ENCODE results near the gene KATNB1. TPM values are rescaled to one million over a fixed set of nuclear protein-coding genes. Genes with fewer than 3 reads are reported as not detected.
"Not testable (repeated sequence)": the region's sequence is repeated elsewhere in the genome, so short reads cannot be mapped to it uniquely, and the experiment has no call there.

Gene KATNB1
- total RNA-seq, 1 experiment from 2014 or later, result 17.7 TPM

DNA sequence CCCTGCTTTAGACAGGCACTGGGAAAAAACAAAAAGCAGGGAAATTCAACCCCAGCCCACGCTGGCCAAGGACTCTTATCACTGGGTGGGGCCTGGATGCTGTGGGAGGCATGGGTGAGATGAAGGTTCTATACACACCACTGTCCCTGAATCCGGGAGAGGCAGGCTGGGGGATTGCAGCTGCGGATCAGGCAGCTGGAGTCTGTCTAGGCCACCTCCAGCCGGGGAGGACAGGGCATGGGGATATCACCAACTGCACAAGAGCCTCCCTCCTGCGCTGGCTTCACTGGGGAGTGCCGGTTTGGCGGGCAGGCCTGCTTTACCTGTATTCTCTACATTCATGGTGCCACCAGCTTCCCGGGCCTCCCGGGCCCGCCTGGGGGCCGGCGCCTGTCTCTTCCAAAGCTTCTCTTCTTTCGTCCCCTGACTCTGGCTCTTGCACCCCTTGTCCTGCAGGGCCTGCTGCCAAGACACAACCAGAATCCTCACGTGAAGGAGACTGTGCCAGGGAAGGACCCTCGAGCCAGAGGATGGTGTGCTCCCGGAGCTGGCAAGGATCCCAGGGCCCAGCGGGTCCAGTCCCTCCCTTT lies 52.8 kb downstream of the KATNB1 start:
- Histone ChIP-seq H3K9me3 (replicated peaks) (no peaks in the 10 kb centered on the region), H3K36me3 (peaks cover 95% of the 10 kb centered on the region), H3K27me3 (replicated peaks) (no peaks in the 10 kb centered on the region), H3K4me3 (no peak overlapping the region), H3K4me1 (replicated peaks) (no peaks in the 10 kb centered on the region), H3K27ac (no peak overlapping the region)
- no peak for DNase-seq (ENCODE audit: low read depth in 1 of 2, low spot score in 2 of 2)

DNA sequence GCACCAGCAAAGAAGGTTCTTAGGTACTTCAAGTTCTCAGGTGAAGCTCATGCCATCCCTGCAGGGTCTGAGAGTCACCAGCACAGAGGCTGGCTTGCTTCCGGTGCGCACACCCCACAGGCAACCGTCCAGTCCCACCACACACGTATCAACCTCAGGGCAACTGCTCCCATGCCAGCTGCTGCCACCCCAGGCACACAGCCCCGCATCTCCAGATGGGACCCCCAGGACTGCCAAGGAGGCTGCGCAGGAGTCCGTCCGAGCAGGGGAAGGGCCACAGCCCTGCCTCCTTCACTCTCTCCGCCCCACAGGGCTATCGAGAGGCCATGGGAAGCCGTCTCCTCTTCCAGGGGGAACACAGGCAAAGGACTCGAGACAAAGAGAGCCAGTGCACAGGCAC lies 53.4 kb downstream of the KATNB1 start:
- H3K9me3 ChIP-seq (replicated peaks), result no peaks in the 10 kb centered on the region
- no peak overlapping the region for H3K27ac ChIP-seq
- no peaks in the 10 kb centered on the region for H3K27me3 ChIP-seq (replicated peaks)
- no peak for DNase-seq (ENCODE audit: low read depth in 1 of 2, low spot score in 2 of 2)
- peaks cover 94% of the 10 kb centered on the region for H3K36me3 ChIP-seq
- no peak overlapping the region for H3K4me3 ChIP-seq
- H3K4me1 ChIP-seq (replicated peaks), result no peaks in the 10 kb centered on the region

DNA sequence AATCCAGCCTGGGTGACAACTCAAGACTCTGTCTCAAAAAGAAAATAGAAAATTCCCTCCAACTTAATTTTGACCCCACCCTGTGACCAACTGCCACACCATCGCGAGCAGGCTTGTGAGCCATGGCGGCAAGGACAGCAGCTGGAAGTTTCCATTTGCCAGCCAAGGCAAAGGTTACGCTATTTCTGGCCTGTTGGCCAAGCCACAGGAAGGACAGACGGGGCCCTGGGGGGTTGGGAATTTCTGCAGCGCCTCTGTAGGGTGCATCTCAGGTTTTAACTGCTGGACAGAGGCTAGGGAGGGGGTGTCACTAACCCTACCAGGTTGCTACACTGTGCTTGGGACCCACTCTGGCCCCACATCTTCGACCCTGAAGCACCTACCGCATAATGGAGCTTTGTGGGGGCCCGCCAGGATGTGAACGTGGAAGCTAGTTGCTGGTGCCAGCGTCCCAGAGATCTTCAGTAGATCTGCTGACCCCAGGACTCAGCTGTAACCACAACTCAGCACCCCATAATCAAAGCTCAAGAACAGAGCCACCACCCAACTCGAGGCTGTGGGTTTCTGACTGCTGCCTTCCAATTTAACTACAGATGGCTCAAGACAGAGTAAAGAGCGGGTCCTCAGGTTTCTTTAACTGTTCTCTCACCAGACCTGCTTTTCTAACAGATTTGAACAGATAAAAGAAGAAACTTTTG lies 55.8 kb downstream of the KATNB1 start:
- no peak for DNase-seq (ENCODE audit: low read depth in 1 of 2, low spot score in 2 of 2)
- Histone ChIP-seq H3K27ac (no peak overlapping the region), H3K36me3 (peaks cover 93% of the 10 kb centered on the region)

DNA sequence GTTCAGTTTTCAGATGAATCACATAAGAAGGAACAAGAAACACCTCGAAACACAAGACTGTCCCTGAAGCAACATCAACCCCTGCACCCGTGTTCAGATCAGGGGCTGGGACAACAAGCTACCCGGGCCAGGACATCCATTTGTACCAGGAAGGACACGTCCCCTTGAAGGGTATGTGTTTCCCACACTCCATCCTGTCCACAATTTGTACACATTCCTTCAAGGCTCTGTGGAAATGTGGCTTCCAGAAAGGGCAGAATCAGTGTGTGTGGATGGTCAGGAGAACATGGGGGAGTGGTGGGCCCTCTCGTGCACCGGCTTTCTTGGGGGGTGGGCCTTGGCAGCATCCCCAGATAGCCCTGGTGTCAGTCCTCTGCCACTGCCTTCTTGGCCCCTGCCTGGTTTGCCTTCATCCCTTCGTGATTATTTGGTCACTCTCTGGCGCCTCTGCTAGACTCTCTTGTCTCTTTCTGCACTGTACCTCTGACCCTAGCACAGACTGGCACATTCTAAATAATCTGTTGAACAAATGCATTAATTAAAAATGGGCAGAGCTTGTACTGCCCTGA lies 56.4 kb downstream of the KATNB1 start:
- Histone ChIP-seq H3K27ac (no peak overlapping the region), H3K4me1 (replicated peaks) (no peaks in the 10 kb centered on the region), H3K4me3 (no peak overlapping the region), H3K9me3 (replicated peaks) (no peaks in the 10 kb centered on the region), H3K36me3 (peaks cover 93% of the 10 kb centered on the region), H3K27me3 (replicated peaks) (no peaks in the 10 kb centered on the region)
- DNase-seq (ENCODE audit: low read depth in 1 of 2, low spot score in 2 of 2), result no peak

More for the DNA sequence above, 55.8 kb downstream of the KATNB1 start:
- Histone ChIP-seq H3K4me1 (replicated peaks) (no peaks in the 10 kb centered on the region), H3K4me3 (no peak overlapping the region), H3K27me3 (replicated peaks) (no peaks in the 10 kb centered on the region), H3K9me3 (replicated peaks) (no peaks in the 10 kb centered on the region)

DNA sequence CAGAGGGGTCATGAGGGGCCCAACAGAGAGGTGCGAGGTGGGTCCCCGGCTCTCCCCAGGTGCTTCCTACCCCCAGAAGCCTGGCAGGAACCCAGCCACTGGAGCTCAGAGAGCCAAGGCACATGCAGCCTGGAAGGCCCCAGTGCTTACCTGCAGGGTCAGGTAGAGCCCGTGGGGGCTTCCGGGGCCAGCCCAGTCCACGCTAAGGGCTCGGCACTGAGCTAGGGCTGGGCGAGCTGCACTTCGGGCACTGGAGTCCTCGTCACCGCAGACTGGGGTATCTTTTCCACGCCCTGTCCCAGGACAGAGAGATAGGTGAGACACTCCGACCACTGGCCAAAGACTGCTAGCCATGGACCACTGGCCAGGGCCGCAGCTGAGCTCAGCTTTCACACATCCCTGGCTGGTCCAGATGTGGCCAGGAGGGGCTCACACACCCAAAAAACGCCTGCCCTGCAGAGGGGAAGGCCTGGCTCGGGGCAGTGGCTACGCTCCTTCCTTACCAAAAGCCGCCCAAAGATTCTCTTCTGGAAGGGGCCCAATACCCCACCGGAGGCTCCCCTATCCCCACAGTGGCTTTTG lies 59.4 kb downstream of the KATNB1 start:
- Histone ChIP-seq H3K27ac (no peak overlapping the region), H3K36me3 (peaks cover 89% of the 10 kb centered on the region), H3K4me1 (replicated peaks) (peaks cover 8% of the 10 kb centered on the region), H3K27me3 (replicated peaks) (no peaks in the 10 kb centered on the region), H3K9me3 (replicated peaks) (no peaks in the 10 kb centered on the region), H3K4me3 (no peak overlapping the region)
- no peak for DNase-seq (ENCODE audit: low read depth in 1 of 2, low spot score in 2 of 2)

DNA sequence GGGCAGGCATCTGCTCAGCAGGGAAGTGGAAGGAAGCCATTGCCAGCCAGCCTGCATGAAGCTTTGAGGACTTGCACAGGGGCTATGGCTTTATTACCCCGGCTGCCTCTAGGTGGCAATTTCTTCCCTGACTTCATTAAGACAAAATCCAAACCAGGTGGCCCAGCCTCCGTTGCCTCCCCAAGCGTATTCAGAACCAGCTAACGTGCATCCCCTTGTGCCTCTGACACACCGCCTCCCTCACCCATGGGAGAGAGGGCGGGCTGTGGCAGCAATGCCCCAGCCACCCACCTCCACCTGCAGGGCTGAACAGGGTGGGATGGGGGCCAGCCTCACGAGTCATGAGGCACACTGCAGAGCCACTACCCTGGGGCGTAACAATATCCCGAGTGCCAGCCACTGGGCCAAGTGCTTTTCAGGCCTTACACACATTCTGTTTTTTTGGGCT lies 59.9 kb downstream of the KATNB1 start:
- H3K4me1 ChIP-seq (replicated peaks), result peaks cover 13% of the 10 kb centered on the region
- no peaks in the 10 kb centered on the region for H3K27me3 ChIP-seq (replicated peaks)
- no peak overlapping the region for H3K27ac ChIP-seq
- no peak for DNase-seq (ENCODE audit: low read depth in 1 of 2, low spot score in 2 of 2)
- H3K4me3 ChIP-seq, result no peak overlapping the region
- peaks cover 89% of the 10 kb centered on the region for H3K36me3 ChIP-seq
- no peaks in the 10 kb centered on the region for H3K9me3 ChIP-seq (replicated peaks)

DNA sequence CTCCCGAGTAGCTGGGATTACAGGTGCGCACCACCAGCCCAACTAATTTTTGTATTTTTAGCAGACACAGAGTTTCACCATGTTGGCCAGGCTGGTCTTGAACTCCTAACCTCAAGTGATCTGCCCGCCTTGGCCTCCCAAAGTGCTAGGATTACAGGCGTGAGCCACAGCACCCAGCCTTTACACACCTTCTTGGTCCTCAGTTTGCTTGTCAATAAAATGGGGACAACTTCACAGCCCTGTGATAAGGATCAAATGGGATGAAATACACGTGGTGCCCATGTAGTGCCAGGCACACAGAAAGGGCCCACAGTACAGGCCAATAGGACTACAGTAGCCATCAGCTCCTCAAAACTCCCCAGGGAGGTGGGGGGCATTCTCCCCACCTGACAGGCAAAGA lies 60.4 kb downstream of the KATNB1 start:
- H3K36me3 ChIP-seq, result peaks cover 87% of the 10 kb centered on the region
- H3K4me1 ChIP-seq (replicated peaks), result peaks cover 18% of the 10 kb centered on the region
- H3K4me3 ChIP-seq; DNase-seq (ENCODE audit: low read depth in 1 of 2, low spot score in 2 of 2); H3K9me3 ChIP-seq (replicated peaks); H3K27ac ChIP-seq; H3K27me3 ChIP-seq (replicated peaks): not testable (repeated sequence)

DNA sequence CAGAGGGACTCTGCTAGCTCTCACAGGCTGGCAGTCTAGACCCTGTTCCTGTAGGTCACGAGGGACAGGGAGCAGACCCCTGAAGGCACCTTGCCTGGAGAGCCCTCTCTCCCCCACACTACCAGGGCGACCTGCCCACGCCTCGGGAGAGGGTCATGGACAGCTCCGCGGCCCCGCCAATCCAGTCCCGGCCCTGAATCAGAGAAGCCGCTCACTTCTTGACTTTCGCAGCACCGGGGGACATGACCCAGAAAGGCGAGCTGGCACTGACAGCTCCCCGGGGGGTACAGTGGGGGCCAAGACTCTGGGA lies 61.6 kb downstream of the KATNB1 start:
- no peaks in the 10 kb centered on the region for H3K9me3 ChIP-seq (replicated peaks)
- no peak for DNase-seq (ENCODE audit: low read depth in 1 of 2, low spot score in 2 of 2)
- peaks cover 22% of the 10 kb centered on the region for H3K4me1 ChIP-seq (replicated peaks)
- H3K27ac ChIP-seq, result no peak overlapping the region
- no peak overlapping the region for H3K4me3 ChIP-seq
- peaks cover 81% of the 10 kb centered on the region for H3K36me3 ChIP-seq
- H3K27me3 ChIP-seq (replicated peaks), result no peaks in the 10 kb centered on the region

DNA sequence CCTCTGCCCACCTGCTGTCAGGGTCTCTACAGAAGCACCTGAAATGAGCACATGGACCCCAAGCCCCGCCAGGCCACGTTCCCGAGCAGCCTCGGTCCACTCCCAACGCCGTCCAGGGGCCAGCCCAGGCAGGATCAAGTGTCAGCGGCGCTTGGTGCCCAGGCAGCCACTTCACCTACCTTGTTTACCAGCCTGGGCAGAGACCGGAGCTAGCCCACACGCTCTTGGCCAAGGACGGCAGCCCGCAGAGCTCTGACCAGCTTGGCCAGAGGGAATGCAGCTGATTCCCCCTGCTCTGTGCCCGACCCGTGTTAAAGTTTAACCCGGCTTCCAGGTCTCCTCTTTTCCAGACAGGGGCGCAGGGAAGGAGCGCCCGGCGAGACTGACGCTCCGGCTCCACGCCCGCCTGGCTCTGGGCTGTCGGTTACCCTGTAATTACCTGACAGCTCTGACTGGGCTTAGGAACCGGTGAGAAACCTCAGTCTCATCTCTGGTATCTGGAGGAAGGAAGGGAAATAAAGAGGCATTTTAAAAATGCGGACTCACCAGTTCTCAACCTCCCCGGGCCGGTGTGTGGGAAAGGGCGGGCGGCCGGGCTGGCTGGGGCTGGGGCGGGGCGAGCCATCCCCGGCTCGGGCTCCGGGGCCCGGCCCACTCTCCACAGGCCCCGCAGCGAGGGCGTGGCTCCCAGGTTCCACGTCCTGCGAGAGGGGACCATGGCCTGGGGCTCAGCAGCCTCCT lies 62.1 kb downstream of the KATNB1 start:
- H3K9me3 ChIP-seq (replicated peaks), result no peaks in the 10 kb centered on the region
- H3K36me3 ChIP-seq, result peaks cover 77% of the 10 kb centered on the region
- DNase-seq (ENCODE audit: low read depth in 1 of 2, low spot score in 2 of 2), result no peak
- peaks cover 26% of the 10 kb centered on the region for H3K4me1 ChIP-seq (replicated peaks)
- H3K27me3 ChIP-seq (replicated peaks), result no peaks in the 10 kb centered on the region
- H3K4me3 ChIP-seq, result no peak overlapping the region
- H3K27ac ChIP-seq, result no peak overlapping the region

DNA sequence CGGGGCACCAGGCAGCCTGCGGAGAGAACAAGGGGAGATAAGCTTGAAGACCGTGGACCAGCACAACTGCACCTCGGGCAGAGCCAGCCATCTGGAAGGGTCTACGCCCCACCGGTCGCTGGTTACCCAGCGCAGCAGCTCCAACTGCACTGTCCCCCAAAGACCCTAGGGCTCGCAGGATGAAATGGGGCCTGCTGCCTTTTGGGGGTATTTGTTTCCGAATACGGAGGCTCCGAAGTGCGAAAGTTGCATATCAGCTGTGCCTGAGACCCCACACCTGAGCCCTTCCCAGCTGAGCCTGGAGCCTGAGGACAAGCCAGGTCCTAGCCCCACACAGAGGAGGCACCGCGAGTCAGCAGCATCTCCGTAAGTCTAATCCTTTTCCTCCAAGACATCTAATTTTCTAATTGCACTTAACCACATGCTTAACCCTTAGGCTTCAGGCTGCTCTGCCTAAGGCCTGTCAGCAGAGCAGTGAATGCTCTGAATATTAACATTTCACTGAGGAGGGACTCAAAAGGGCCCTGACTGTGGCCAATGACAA lies 62.8 kb downstream of the KATNB1 start:
- no peaks in the 10 kb centered on the region for H3K27me3 ChIP-seq (replicated peaks)
- no peak overlapping the region for H3K27ac ChIP-seq
- no peak overlapping the region for H3K4me3 ChIP-seq
- DNase-seq (ENCODE audit: low read depth in 1 of 2, low spot score in 2 of 2), result no peak
- peaks cover 72% of the 10 kb centered on the region for H3K36me3 ChIP-seq
- peaks cover 32% of the 10 kb centered on the region for H3K4me1 ChIP-seq (replicated peaks)
- no peaks in the 10 kb centered on the region for H3K9me3 ChIP-seq (replicated peaks)

DNA sequence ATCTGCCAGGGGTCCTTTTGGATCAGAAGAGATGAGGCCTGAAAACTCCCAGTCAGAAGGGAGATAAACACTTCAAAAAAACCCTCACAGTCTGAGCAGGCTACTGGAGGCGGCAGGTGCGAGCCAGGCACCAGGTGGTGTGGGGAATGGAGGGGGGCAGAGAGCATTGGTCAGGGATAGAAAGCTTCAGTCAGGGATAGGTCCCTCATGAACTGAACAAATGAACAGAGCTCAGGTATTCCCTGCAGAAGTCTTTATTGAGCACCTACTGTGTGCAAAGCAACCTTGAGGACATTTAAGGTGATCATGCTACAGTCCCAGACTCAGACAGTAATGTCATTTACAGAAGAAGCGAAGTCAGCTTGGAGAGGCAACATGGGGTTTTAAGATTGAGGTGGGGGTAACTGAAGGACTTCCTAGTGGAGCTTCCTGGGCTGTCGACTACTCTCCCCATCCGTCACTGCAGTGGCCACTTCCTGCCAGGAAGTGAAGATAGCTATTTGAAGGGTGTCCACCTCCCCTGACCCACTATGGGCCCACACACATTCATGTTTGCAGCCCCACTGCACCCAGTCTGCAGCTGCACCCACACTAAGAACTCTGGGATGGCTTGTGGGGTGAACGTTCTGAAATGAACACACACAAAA lies 63.5 kb downstream of the KATNB1 start:
- H3K9me3 ChIP-seq (replicated peaks), result no peaks in the 10 kb centered on the region
- DNase-seq (ENCODE audit: low read depth in 1 of 2, low spot score in 2 of 2), result no peak
- peaks cover 40% of the 10 kb centered on the region for H3K4me1 ChIP-seq (replicated peaks)
- H3K4me3 ChIP-seq, result no peak overlapping the region
- no peaks in the 10 kb centered on the region for H3K27me3 ChIP-seq (replicated peaks)
- H3K36me3 ChIP-seq, result peaks cover 66% of the 10 kb centered on the region
- H3K27ac ChIP-seq, result no peak overlapping the region

DNA sequence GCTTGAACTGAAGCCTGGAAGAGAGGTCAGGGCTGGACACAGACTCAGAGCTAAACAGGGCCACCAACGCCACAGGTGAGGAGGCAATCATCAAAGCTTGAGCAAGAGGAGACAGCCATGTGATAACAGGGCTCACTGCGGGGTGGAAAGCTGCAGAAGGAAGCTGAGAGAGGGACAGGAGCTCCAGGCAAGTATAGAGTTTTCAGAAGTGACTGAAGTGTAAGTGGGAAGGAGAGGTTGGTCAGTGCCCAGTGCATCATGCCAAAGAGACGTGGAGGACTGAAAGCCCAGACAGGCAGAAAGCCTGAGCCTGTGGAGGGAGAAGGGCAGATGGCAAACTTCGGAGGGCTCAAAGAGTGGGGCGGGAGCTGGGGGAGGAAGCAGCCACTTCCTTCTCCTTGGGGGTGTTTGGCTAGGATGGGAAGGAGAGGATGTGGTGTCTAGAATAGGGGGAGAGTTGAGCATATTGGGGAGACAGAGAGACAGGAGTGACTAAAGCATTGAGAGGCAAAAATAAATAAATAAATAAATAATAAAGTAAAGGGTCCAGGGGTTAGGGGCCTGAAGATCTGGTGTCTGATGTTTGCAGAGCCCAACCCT lies 64.1 kb downstream of the KATNB1 start:
- Histone ChIP-seq H3K36me3 (peaks cover 60% of the 10 kb centered on the region), H3K27ac (no peak overlapping the region), H3K27me3 (replicated peaks) (no peaks in the 10 kb centered on the region), H3K9me3 (replicated peaks) (no peaks in the 10 kb centered on the region), H3K4me3 (no peak overlapping the region), H3K4me1 (replicated peaks) (peaks cover 43% of the 10 kb centered on the region)
- DNase-seq (ENCODE audit: low read depth in 1 of 2, low spot score in 2 of 2), result no peak

Measured in SJSA1 (cell line).